Hepatocyte (in vitro differentiated cells): ENCODE data around the gene FRS2.

Experiments
- CTCF ChIP-seq: fragments of 200-600 bp; sonication (generic); IDR thresholded peaks from 2 replicates; pipeline ENCODE4 v1.5.1; 2016; ENCODE audit warnings: antibody characterized with exemption, mild to moderate bottlenecking; ENCODE audit not compliant: poor library complexity
- EZH2 ChIP-seq: fragments of 200-600 bp; sonication (generic); IDR thresholded peaks from 2 replicates; pipeline ENCODE4 v1.6.1; 2016; ENCODE audit warnings: antibody characterized with exemption, mild to moderate bottlenecking, borderline replicate concordance
- EZH2phosphoT487 ChIP-seq: fragments of 200-600 bp; sonication (generic); IDR thresholded peaks from one replicate; pipeline ENCODE4 v1.6.1; 2018; ENCODE audit warnings: antibody characterized with exemption, mild to moderate bottlenecking, low read depth, moderate library complexity; ENCODE audit not compliant: unreplicated experiment, severe bottlenecking

DNA sequence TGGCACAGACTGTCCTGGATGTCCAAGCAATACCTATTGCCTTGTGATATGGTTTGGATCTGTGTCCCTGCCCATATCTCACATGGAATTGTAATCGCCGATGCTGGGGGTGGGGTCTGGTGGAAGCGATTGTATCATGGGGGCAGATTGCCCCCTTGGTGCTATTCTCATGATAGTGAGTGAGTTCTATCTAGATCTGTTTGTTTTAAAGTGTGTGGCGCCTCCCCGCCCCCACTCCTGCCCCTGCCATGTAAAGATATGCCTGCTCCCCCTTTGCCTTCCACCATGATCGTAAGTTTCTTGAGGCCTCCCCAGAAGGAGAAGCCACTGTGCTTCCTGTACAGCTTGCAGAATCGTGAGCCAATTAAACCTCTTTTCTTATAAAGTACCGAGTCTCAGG lies 157.3 kb downstream of the FRS2 start:
- no peak for TF ChIP-seq CTCF
- TF ChIP-seq EZH2: no peak
- no peak for TF ChIP-seq EZH2phosphoT487
